Measurements from ENCODE around the gene ALG3. TPM values are rescaled to one million over a fixed set of nuclear protein-coding genes. Genes with fewer than 3 reads are reported as not detected.

Gene ALG3
- total RNA-seq, 1 donor from 2014 or later: 36.9 TPM

DNA sequence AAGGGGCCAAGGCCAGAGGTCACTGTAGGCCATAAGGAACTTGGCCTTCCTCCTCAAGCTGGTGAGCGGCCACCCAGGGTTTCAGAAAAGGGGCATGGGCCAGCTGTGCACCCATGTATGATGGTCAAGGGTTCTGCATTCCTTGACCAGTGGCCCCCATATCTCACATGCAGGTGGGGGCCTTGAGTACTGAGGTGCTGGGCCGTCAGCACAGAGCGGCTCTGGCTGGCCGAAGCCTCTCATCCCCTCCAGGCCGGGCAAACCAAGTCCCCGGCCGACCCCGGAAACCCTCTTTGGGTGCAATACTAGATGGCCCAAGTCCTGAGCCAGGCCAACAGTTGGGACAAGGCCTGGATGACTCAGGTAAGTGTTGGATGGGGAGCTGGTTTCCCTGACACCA is 9.5 kb downstream of the ALG3 start:
- Histone ChIP-seq H3K36me3 (ENCODE audit: control insufficient read depth, insufficient read depth, low read length) (peaks cover 12% of the 10 kb centered on the region), H3K27me3 (ENCODE audit: control insufficient read depth, insufficient read depth, low read length) (peaks cover 2% of the 10 kb centered on the region), H3K4me3 (ENCODE audit: low read depth, low read length) (no peak overlapping the region)
- TF ChIP-seq, protein P1, sequence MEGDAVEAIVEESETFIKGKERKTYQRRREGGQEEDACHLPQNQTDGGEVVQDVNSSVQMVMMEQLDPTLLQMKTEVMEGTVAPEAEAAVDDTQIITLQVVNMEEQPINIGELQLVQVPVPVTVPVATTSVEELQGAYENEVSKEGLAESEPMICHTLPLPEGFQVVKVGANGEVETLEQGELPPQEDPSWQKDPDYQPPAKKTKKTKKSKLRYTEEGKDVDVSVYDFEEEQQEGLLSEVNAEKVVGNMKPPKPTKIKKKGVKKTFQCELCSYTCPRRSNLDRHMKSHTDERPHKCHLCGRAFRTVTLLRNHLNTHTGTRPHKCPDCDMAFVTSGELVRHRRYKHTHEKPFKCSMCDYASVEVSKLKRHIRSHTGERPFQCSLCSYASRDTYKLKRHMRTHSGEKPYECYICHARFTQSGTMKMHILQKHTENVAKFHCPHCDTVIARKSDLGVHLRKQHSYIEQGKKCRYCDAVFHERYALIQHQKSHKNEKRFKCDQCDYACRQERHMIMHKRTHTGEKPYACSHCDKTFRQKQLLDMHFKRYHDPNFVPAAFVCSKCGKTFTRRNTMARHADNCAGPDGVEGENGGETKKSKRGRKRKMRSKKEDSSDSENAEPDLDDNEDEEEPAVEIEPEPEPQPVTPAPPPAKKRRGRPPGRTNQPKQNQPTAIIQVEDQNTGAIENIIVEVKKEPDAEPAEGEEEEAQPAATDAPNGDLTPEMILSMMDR (IDR thresholded peaks at IDR 0.05; ENCODE audit: insufficient read depth, low read length, severe bottlenecking): no peak
- no peak for DNase-seq (ENCODE audit: low read depth)
- FAIRE-seq: no peak

DNA sequence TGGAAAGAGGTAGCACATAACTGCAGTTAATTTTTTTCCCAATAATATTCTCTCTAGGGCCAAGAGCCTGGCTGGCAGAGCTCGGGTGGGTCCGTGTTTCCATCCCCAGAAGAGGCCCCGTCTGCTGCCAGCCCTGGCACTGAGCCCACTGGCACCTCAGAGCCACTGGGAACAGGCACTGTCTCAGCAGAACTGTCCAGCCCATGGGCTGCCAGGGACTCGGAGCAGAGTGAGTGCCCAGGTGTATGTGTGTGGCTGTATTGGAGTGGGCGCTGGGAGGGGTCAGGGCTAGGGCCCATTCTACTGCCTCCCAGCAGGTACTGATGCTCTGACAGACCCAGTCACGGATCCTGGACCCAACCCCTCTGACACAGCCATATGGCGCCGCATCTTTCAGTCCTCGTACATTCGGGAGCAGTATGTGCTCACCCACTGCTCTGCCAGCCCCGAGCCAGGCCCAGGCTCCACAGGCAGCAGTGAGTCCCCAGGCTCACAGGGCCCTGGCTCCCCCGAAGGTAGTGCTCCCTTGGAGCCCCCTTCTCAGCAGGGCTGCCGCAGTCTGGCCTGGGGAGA is 10.4 kb downstream of the ALG3 start:
- TF ChIP-seq, protein P1 (IDR thresholded peaks at IDR 0.05; ENCODE audit: insufficient read depth, low read length, severe bottlenecking): no peak
- Histone ChIP-seq H3K4me3 (ENCODE audit: low read depth, low read length) (no peak overlapping the region), H3K36me3 (ENCODE audit: control insufficient read depth, insufficient read depth, low read length) (peaks cover 5% of the 10 kb centered on the region), H3K27me3 (ENCODE audit: control insufficient read depth, insufficient read depth, low read length) (peaks cover 2% of the 10 kb centered on the region)
- DNase-seq (ENCODE audit: low read depth) (no peak), FAIRE-seq (no peak)

DNA sequence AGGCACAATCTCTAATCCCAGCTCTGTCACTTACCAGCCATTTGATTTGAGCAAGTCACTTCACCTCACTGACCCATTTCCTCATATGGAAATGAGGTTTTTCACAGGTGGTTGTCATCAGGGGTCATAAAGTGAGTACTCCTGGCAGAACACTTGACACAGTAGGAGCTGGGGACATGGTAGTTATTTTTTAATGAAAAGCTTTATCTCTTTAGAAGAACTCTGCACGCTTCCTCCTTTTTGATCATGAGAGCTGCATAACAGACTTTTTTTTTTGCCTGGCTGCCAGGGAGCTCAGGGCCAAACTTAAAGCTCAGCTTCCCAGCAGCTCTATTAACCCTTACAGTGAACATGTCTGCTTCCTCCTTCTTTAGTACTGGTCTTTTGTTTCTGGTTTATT is 11.0 kb downstream of the ALG3 start:
- DNase-seq (ENCODE audit: low read depth) (no peak), FAIRE-seq (no peak)
- peaks cover 3% of the 10 kb centered on the region for H3K36me3 ChIP-seq (ENCODE audit: control insufficient read depth, insufficient read depth, low read length)
- H3K27me3 ChIP-seq (ENCODE audit: control insufficient read depth, insufficient read depth, low read length): peaks cover 3% of the 10 kb centered on the region
- no peak overlapping the region for H3K4me3 ChIP-seq (ENCODE audit: low read depth, low read length)
- TF ChIP-seq, protein P1 (IDR thresholded peaks at IDR 0.05; ENCODE audit: insufficient read depth, low read length, severe bottlenecking): no peak

DNA sequence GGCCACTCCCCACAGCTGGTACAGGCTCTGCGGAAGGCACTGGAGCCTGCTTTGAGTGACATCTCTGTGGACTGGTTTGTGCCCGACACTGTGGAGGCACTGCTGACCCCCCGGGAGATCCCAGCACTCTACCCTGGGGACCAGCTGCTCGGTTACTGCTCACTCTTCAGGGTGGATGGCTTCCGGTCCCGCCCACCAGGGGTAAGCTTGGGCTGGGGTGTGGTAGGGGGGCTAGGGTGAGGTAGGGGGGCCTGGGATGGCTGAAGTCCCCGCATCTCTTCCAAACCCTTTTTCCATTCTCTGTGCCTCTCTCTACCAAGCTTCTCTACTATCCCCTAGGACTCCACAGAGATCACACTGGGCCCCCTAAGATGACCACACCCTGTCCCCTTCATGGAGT is 11.6 kb downstream of the ALG3 start:
- no peak for FAIRE-seq
- Histone ChIP-seq H3K4me3 (ENCODE audit: low read depth, low read length) (no peak overlapping the region), H3K27me3 (ENCODE audit: control insufficient read depth, insufficient read depth, low read length) (peaks cover 4% of the 10 kb centered on the region), H3K36me3 (ENCODE audit: control insufficient read depth, insufficient read depth, low read length) (no peaks in the 10 kb centered on the region)
- DNase-seq (ENCODE audit: low read depth): no peak
- TF ChIP-seq, protein P1 (IDR thresholded peaks at IDR 0.05; ENCODE audit: insufficient read depth, low read length, severe bottlenecking): no peak

DNA sequence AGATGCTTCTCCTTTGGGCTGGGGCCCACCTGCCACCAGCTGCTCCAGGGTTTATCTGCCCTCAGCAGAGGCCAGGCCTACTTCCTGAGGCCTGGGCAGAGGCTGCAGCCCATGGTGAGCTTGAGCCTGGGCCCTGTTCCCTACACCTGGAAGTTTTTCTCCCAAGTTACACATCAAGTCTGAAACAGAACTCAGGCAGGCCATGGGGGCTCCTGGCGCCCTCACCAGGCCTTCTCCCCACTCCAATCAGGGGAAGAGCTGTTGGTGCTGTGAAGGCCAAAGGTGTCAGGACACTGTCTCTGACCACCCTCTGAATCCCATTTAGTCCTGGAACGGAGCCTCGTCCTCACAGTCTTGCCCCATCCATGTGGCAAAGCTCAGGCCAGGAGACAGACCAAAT is 12.1 kb downstream of the ALG3 start:
- FAIRE-seq: no peak

More for the DNA sequence above, 12.1 kb downstream of the ALG3 start:
- DNase-seq (ENCODE audit: low read depth): no peak
- TF ChIP-seq, protein P1 (IDR thresholded peaks at IDR 0.05; ENCODE audit: insufficient read depth, low read length, severe bottlenecking): no peak
- no peak overlapping the region for H3K4me3 ChIP-seq (ENCODE audit: low read depth, low read length)
- H3K36me3 ChIP-seq (ENCODE audit: control insufficient read depth, insufficient read depth, low read length): no peaks in the 10 kb centered on the region
- peaks cover 8% of the 10 kb centered on the region for H3K27me3 ChIP-seq (ENCODE audit: control insufficient read depth, insufficient read depth, low read length)

Measured in bronchial epithelial cell (primary cell).